Kidney epithelial cell (primary cell): Measurements from ENCODE around the gene ABCA8. TPM values are rescaled to one million over a fixed set of nuclear protein-coding genes. Genes with fewer than 3 reads are reported as not detected.
"Not testable (repeated sequence)": the region's sequence is repeated elsewhere in the genome, so short reads cannot be mapped to it uniquely, and the experiment has no call there.

Experiments
- DNase-seq: peaks from one replicate; pipeline ENCODE4 v3.0.0-alpha.2; 2010; ENCODE audit warnings: low read depth
- H3K27me3 ChIP-seq: 2 replicates; pipeline ENCODE4 v1.6.0; 2011; ENCODE audit warnings: low read length; ENCODE audit not compliant: control insufficient read depth, insufficient read depth
- H3K36me3 ChIP-seq: 2 replicates; pipeline ENCODE4 v1.5.1; 2011; ENCODE audit warnings: low read length; ENCODE audit not compliant: control insufficient read depth, insufficient read depth
- H3K4me3 ChIP-seq: 2 replicates; pipeline ENCODE4 v1.5.1; 2011; ENCODE audit warnings: low read depth, mild to moderate bottlenecking, control low read depth, low read length
- CTCF ChIP-seq: IDR thresholded peaks from 2 replicates; pipeline ENCODE4 v1.5.1; 2011; ENCODE audit warnings: mild to moderate bottlenecking, moderate library complexity, low read length, control low read depth, inconsistent platforms; ENCODE audit not compliant: insufficient read depth, poor library complexity, severe bottlenecking
- total RNA-seq: library from RNA; depleted of rRNA; stranded (reverse); fragments of >200 nt; gene quantifications from 2 replicates; pipeline ENCODE4 v1.2.3, GENCODE V29; 2015

The ABCA8 gene
- total RNA-seq, 1 donor from 2014 or later: not detected

DNA sequence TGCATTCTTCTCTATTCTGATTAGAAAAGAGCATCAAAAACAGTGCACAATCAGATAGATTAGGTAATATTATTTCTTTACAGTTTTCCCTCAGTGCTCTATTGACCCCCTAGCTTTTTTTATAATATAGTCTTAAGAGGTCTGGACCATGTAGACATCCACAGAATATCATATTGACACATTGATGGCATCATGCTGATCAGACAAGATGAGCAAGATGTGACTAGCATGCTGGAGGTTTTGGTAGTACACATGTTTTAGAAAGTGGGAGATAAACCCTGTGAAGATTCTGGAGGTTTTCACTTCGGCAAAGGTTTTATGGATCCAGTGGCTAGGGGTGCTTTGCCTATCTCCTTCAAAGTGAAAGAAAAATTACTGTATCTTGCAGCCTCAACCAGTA lies 2.8 kb upstream of the ABCA8 start:
- H3K4me3 ChIP-seq: no peak overlapping the region
- no peak for DNase-seq
- H3K27me3 ChIP-seq: no peaks in the 10 kb centered on the region
- no peaks in the 10 kb centered on the region for H3K36me3 ChIP-seq
- TF ChIP-seq CTCF: no peak

GRCh38 chr17:68954146-68954896 lies 871 bp downstream of the ABCA8 start:
- no peaks in the 10 kb centered on the region for H3K27me3 ChIP-seq
- no peak for DNase-seq
- H3K36me3 ChIP-seq: no peaks in the 10 kb centered on the region
- TF ChIP-seq CTCF: no peak
- no peak overlapping the region for H3K4me3 ChIP-seq

- TF ChIP-seq CTCF: no peak
- H3K27me3 ChIP-seq: no peaks in the 10 kb centered on the region
- H3K4me3 ChIP-seq: no peak overlapping the region
These were observed 1.7 kb downstream of the ABCA8 start for GRCh38 chr17:68953340-68953997.

GRCh38 chr17:68950725-68951124 lies 4.5 kb downstream of the ABCA8 start:
- Histone ChIP-seq H3K27me3 (no peaks in the 10 kb centered on the region), H3K4me3 (no peak overlapping the region), H3K36me3 (no peaks in the 10 kb centered on the region)
- no peak for DNase-seq
- TF ChIP-seq CTCF: no peak

More at GRCh38 chr17:68953340-68953997, 1.7 kb downstream of the ABCA8 start:
- no peaks in the 10 kb centered on the region for H3K36me3 ChIP-seq
- DNase-seq: no peak

- not testable (repeated sequence) for H3K27me3 ChIP-seq, DNase-seq, H3K36me3 ChIP-seq, H3K4me3 ChIP-seq
These were observed 7.3 kb downstream of the ABCA8 start for GRCh38 chr17:68947868-68948267.

- no peak for DNase-seq
- no peaks in the 10 kb centered on the region for H3K27me3 ChIP-seq
- H3K4me3 ChIP-seq: no peak overlapping the region
- no peaks in the 10 kb centered on the region for H3K36me3 ChIP-seq
- no peak for TF ChIP-seq CTCF
These were observed 10.7 kb downstream of the ABCA8 start for GRCh38 chr17:68944435-68945035.

- not testable (repeated sequence) for H3K4me3 ChIP-seq, DNase-seq, H3K36me3 ChIP-seq, H3K27me3 ChIP-seq
These were observed 11.4 kb downstream of the ABCA8 start for GRCh38 chr17:68943812-68944182.
